HTERT RPE-1 (cell line): ENCODE data around the gene IFI6.
"Not testable (repeated sequence)": the region's sequence is repeated elsewhere in the genome, so short reads cannot be mapped to it uniquely, and the experiment has no call there.

Experiments used
- in situ Hi-C: fragments of 300-500 bp; cut with MboI; formaldehyde crosslinking; loops from 4 replicates; pipeline ENCODE4 v1.14.3; 2020; ENCODE audit warnings: low sequenced_read_pairs

IFI6 gene

DNA sequence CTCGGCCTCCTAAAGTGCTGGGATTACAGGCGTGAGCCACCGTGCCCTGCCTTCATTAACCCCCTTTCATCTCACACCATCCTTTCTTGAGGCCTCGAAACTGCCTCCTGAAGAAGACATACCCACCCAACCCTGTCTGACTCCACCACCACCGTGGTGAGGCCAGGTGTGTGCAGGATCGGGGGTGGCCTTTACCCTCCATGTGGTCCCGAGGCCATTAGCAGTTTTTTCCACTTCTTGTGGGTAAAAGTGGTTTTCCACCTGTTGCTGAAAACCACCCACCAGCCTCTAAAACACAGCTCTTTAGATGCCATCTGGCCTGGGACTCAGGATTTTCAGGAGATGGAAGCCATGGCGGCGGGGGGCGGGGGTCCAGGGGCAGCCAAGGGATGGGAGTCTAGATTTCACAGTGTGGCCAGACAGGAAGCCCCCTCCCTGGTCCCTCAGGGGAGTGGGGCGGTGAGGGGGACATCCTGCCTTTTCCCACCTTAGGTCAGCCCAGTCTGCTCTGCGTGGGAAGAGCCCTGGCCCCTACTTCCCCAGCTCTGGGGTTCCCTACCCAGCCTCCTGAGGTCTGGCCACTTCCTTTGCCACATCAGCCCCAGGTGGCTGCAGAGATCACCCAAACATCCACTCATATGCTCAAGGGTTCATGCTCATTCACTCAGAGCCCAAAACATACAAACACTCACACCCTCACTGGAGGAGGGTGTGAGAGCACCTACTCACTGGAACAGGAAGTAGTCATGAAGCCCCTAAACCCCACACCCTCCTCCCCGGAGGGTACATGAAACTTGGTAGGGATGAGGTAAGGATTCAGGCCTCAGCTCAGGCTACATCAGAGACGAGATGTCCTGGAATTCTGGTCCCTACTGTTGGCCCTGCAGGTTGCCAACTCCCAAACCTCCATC is 39.4 kb downstream of the IFI6 start:
- in situ Hi-C loops: no loop called here

DNA sequence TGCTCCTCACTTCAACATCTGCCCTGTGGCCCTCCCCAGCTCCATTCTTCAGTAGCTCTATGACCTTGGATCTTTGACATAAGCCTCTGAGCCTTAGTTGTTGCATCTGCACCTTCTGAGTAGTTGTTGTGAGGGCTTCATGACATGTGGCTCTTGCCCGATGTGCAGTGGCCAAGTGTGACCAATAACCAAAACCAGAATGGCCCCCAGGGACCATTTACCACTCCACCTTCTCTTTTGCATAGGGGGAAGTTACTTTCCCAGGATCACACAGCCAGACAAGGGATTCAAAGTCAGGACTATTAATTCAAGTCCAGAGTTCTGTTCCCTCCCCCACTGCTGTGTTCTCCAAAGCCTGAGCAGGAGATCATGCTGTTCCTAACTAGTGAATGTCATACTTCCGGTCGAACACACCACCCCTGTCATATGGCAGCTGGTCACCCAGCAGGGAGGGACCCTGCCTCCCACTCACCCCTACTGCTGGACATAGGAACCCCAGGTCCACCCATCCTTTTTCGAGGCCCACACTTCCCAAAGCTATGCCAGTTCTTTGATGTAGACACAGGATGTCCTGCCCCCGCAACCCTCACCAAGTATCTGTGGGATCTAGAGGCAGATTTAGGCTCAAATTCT is 41.0 kb downstream of the IFI6 start:
- in situ Hi-C loops: no loop called here

GRCh38 chr1:27628712-27629111 is 43.3 kb downstream of the IFI6 start:
- in situ Hi-C loops: no loop called here

GRCh38 chr1:27627733-27628132 is 44.3 kb downstream of the IFI6 start:
- in situ Hi-C loops: not testable (repeated sequence)

DNA sequence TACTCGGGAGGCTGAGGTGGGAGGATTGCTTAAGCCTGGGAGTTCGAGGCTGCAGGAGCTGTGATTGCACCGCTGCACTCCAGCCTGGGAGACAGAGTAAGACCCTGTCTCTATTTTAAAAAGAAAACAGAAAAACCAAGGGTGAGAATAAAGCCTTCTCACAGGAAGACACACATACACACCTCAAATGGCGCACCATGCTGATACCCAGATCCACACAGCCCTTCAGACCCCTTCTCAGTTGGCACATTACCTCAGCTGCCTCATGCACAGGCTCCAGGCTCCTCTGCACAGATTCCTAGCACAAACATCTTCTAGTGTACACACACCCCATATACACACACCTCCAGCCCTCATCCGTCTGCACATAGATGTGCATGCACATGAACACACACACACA is 44.9 kb downstream of the IFI6 start:
- in situ Hi-C loops: no loop called here

GRCh38 chr1:27626031-27626935 is 45.7 kb downstream of the IFI6 start:
- in situ Hi-C loops: no loop called here

DNA sequence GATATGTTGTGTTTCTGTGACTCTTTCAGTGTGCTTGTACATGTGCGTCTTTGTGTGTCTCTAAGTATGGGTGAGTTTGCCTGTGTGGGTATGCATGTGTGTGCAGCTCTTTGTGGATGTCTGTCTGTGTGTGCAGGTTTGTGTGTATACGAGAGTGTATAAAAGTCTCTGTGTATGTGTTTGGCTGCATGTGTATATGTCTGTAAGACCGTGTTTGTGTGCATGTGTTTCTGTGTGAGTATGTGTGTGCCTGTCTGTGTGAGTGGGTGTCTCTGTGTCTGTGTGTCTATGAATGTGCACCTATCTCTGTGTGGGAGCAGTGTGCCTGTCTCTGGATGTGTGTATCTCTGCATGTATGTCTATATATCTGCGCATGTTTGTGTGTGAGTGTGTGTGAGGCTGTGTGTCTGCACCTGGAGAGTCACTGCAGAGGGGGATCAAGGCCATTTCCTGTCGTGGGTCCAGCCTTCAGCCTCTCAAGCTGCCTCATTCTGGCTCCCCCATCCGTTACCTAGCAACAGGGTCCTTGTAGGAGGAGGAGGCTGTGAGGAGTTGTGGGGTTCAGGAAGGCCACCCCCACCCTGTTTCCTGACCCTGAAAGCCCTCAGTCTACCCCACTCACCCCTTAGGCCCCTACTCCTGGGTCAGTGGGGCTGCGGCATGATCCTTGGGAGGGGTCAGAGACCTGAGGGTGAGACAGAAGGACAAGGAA is 47.4 kb downstream of the IFI6 start:
- in situ Hi-C loops: no loop called here

DNA sequence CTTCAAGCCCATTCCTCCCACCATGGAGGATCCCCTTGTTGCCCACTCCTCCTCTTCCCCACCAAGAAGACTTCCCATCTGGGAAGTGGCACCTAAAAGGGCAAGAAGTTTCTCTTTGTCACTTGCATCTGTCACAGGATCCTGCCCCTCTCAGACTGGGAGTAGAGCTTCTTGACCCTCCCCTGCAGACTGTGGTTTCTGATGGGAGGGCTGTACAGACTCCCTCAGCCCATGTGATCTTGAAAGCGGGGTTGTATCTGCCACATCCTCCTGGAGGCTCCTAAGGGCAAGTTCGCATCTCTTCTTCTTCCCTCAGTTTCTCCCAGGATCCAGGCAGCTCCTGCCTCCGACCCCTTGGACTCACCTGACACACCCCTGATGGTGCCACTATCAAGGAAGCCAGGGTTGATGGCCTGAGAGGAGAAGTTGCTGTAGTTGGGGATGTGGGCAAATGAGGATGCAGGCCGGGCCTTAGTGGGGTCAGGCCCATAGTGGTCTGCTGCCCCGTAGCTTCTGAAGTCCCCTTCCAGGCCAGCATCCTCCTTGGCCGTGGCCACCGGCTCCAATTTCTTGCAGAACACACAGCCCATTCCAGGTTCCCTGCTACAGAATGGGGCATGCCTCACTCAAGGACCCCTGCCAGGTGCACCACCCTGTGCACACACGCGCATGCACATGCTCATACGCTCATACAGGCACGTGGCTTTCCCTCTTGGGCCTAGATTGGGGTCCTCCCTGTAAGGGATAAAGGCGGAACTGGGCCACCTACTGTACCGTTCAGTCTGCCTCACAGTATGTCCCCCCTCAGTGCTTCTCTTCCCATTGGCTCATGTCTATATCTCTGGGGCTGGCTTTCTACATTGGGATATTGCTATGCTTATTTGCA is 48.4 kb downstream of the IFI6 start:
- in situ Hi-C loops: no loop called here

DNA sequence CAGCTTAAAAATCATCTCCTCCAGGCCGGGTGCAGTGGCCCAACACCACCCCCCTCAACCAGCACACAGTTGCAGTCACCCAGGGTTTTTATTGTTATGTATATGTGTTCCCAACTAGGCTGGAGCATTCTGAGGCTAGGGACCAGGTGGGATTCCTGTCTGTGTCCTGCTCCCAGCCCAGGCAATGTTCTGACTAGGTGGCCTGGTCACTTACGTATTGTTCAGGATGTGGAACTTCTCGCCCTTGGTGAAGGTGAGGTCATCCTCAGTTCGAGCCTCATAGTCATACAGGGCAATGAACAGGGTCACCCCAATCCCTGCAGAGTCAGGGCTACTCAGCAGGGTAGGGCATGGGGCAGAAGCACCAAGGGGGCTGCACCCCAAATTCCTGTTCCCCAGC is 49.2 kb downstream of the IFI6 start:
- in situ Hi-C loops: no loop called here

DNA sequence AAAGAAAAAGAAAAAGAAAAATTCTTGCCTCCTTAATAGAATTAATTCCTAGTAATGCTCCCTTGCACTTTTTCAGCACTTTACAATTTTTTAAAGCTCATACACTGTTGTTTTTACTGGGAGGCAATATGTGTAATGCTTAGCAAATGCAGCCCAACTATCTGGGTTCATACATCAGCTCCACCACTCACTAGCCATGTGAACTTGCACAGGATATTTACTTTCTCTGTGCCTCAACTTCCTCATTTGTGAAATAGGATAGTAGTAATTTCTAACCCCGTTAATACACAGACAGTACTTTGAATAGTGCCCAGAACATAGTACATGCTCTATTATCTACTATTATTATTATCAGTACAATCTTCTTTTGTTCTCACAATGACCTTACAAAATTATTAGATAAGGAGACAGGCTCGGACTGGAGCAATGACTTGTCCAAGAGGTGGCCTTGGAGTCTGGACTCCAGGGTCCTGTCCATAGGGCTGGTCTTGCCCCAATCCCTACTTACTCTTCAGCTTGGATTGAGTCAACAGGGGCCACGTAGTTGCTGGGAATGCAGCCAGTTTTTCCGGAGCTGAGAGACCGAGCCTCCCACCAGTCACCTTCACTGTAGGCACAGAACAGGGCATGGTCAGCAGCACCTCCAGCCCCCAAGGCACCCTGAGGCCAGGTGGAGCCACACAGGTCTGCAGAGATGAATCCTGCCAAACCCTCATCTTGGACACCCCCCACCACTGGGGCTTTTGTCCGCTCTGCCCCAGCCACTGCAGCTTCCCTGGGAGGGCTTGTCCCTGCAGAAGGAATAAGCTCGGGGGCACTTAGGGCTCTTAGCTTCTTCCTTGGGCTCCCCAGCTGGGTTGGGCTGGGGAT is 50.7 kb downstream of the IFI6 start:
- in situ Hi-C loops: no loop called here

DNA sequence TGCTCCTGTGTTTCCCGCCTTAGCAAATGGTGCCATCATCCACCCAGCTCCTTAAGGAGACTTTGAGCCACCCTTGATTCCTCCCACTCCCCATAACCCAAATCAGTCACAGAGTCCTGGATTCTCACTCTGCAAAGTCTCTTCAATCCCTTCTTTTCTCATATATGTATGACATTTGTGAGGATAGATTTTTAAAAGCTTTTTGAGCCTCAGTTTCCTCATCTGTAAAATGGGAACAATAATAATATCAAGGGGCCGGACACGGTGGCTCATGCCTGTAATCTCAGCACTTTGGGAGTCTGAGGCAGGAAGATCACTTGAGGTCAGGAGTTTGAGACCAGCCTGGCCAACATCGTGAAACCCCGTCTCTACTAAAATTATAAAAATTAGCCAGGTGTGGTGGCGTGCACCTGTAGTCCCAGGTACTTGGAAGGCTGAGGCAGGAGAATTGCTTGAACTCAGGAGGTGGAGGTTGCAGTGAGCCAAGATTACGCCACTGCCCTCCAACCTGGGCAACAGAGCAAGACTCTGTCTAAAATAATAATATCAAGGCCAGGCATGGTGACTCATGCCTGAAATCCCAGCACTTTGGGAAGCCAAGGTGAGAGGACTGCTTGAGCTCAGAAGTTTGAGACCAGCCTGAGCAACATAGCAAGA is 52.1 kb downstream of the IFI6 start:
- in situ Hi-C loops: not testable (repeated sequence)

DNA sequence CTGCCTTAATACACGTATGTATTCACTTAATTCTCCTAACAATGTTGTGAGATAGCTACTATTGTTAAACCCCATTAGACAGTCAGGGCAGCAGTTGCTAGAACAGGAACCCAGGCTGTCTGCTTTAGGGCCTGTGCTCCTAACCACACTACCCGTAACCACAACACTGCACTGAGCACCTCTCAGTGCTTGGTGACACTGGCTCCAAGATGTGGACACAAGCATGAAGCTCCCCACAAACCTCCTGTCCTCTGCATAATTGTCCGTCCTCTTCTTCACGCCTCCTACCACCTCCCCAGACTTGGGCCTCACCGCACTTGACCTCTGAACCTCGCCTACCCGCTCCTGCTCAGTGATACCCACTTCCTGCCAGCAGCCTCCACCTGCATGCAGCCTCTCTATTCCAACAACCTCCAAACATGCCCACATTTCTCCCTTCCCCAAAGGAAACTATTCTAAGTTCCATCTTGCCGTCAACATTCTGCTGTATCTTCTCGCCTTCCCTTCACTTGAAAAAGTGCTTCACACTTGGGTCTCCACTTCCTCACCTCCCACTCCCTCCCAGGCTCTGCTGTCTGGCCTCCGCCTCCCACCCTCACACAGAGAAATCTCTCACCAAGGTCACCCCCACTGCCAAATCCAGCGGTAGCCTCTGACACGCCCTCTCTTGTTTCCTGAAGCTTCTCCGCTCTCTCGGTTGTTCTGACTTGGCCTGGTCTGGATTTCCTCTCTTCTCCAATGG is 53.5 kb downstream of the IFI6 start:
- in situ Hi-C loops: no loop called here

DNA sequence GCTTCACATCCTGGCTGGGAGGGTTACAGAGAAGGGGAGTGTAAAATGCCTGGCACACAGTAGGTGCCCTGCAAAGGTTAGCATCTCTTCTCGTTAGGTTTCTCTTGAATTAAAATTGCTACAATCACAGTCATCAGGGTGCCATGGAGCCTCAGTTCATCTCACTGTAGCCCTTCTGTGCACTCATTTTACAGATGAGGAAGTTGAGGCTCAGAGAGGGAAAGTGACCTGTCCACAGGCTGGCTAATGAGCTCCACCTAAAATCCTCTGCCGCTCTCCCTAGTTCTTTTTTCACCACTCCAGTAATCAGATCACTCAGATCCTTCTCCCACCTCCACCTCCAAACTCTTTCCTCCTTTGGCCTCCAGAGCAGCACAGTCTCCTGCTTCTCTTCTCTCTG is 54.6 kb downstream of the IFI6 start:
- in situ Hi-C loops: no loop called here

- in situ Hi-C loops: no loop called here
These were observed 55.6 kb downstream of the IFI6 start for GRCh38 chr1:27616441-27616840.
